SH-SY5Y (cell line): ENCODE results near the gene PTGES.

ENCODE experiments used
- GATA2 ChIP-seq: IDR thresholded peaks from 2 replicates; pipeline ENCODE4 v1.6.1; 2011; ENCODE audit warnings: mild to moderate bottlenecking, low read depth, low read length
- GATA3 ChIP-seq: IDR thresholded peaks from 2 replicates; pipeline ENCODE4 v1.6.1; 2011; ENCODE audit warnings: low read depth, mild to moderate bottlenecking, low read length, moderate library complexity

GRCh38 chr9:129755151-129755550 lies 2.3 kb upstream of the PTGES start:
- no peak; the same call in 1 of the 2 replicates for TF ChIP-seq GATA2
- no peak for TF ChIP-seq GATA3
